Activated CD4-positive, alpha-beta T cell treated with anti-CD3 and anti-CD28 coated beads, Interleukin-2, amount 10 ng/mL, durations not matched to agents 24 days and 14 days (primary cell): ENCODE measurements around the gene NCOA1. TPM values are rescaled to one million over a fixed set of nuclear protein-coding genes. Genes with fewer than 3 reads are reported as not detected.

Experiments
- DNase-seq: peaks from one replicate; pipeline ENCODE4 v3.0.0; 2022
- H3K27ac Mint-ChIP-seq: one replicate; pipeline ENCODE4 v1.8.0; 2022; ENCODE audit warnings: mild to moderate bottlenecking, mixed read lengths
- H3K27me3 Mint-ChIP-seq: one replicate; pipeline ENCODE4 v1.8.0; 2022; ENCODE audit warnings: mixed read lengths
- H3K36me3 Mint-ChIP-seq: one replicate; pipeline ENCODE4 v1.8.0; 2022; ENCODE audit warnings: low read depth, mild to moderate bottlenecking, mixed read lengths
- H3K4me1 Mint-ChIP-seq: one replicate; pipeline ENCODE4 v1.8.0; 2021; ENCODE audit warnings: mixed read lengths
- H3K4me3 Mint-ChIP-seq: one replicate; pipeline ENCODE4 v1.8.0; 2022; ENCODE audit warnings: mild to moderate bottlenecking, moderate library complexity, mixed read lengths
- H3K9me3 Mint-ChIP-seq: one replicate; pipeline ENCODE4 v1.8.0; 2021; ENCODE audit warnings: mixed read lengths
- intact Hi-C: fragments of 100-400 bp; cut with micrococcal nuclease; formaldehyde crosslinking; loops from one replicate; pipeline ENCODE4 v1.15.1; 2023
- total RNA-seq: library from RNA; stranded (reverse); gene quantifications from 2 replicates; pipeline ENCODE4 v1.2.3, GENCODE V29; 2022

Gene NCOA1
- total RNA-seq, 1 donor from 2014 or later = 25.9 TPM

- H3K36me3 Mint-ChIP-seq = peaks cover 2% of the 10 kb centered on the region
- H3K27ac Mint-ChIP-seq = no peak overlapping the region
- H3K27me3 Mint-ChIP-seq = no peaks in the 10 kb centered on the region
- H3K4me3 Mint-ChIP-seq = no peak overlapping the region
- no peaks in the 10 kb centered on the region for H3K9me3 Mint-ChIP-seq
- intact Hi-C loops = no loop called here
- H3K4me1 Mint-ChIP-seq = peaks cover 13% of the 10 kb centered on the region
- DNase-seq = no peak
Observed at GRCh38 chr2:24486636-24487205, 4.3 kb upstream of the NCOA1 start.

GRCh38 chr2:24489465-24490180 lies 1.4 kb upstream of the NCOA1 start:
- H3K9me3 Mint-ChIP-seq = no peaks in the 10 kb centered on the region
- H3K36me3 Mint-ChIP-seq = peaks cover 4% of the 10 kb centered on the region
- peak overlapping the region; percentile 96 for H3K4me3 Mint-ChIP-seq
- peak overlapping the region; percentile 92 for H3K27ac Mint-ChIP-seq
- intact Hi-C loops = loop anchor here (2.0 kb wide), 3 partner anchors 87 to 337 kb away; partner anchors contain the start of genes CENPO and PTRHD1
- H3K4me1 Mint-ChIP-seq = peaks cover 38% of the 10 kb centered on the region
- H3K27me3 Mint-ChIP-seq = peaks cover 2% of the 10 kb centered on the region
- DNase-seq = no peak

GRCh38 chr2:24490181-24490689 lies 819 bp upstream of the NCOA1 start:
- Mint-ChIP-seq H3K36me3 (peaks cover 4% of the 10 kb centered on the region), H3K4me3 (peak overlapping the region; percentile 96), H3K27ac (peak overlapping the region; percentile 92), H3K4me1 (peaks cover 39% of the 10 kb centered on the region), H3K27me3 (peaks cover 2% of the 10 kb centered on the region), H3K9me3 (no peaks in the 10 kb centered on the region)
- intact Hi-C loops = loop anchor here (2.0 kb wide), 3 partner anchors 87 to 337 kb away; partner anchors contain the start of genes CENPO and PTRHD1
- peak; percentile 68 for DNase-seq

- Mint-ChIP-seq H3K36me3 (peaks cover 4% of the 10 kb centered on the region), H3K27ac (peak overlapping the region; percentile 66), H3K27me3 (peaks cover 2% of the 10 kb centered on the region), H3K9me3 (no peaks in the 10 kb centered on the region), H3K4me1 (peaks cover 42% of the 10 kb centered on the region), H3K4me3 (peak overlapping the region; percentile 78)
- intact Hi-C loops = loop anchor here (1.0 to 2.0 kb wide), 4 partner anchors 30 to 335 kb away; partner anchors contain the start of genes CENPO and PTRHD1
- DNase-seq = peak; percentile 89
Observed at GRCh38 chr2:24491542-24492420, 727 bp downstream of the NCOA1 start.

GRCh38 chr2:24492421-24493279 lies 1.6 kb downstream of the NCOA1 start:
- DNase-seq = peak; percentile 64
- Mint-ChIP-seq H3K4me1 (peaks cover 43% of the 10 kb centered on the region), H3K9me3 (no peaks in the 10 kb centered on the region), H3K27me3 (peaks cover 2% of the 10 kb centered on the region), H3K27ac (peak overlapping the region; percentile 66), H3K4me3 (peak overlapping the region; percentile 76), H3K36me3 (peaks cover 4% of the 10 kb centered on the region)
- intact Hi-C loops = no loop called here

- Mint-ChIP-seq H3K4me1 (peaks cover 47% of the 10 kb centered on the region), H3K36me3 (peaks cover 4% of the 10 kb centered on the region), H3K27me3 (peaks cover 2% of the 10 kb centered on the region), H3K27ac (no peak overlapping the region), H3K4me3 (peak overlapping the region; percentile 40), H3K9me3 (no peaks in the 10 kb centered on the region)
- intact Hi-C loops = no loop called here
- no peak for DNase-seq
Observed at GRCh38 chr2:24493713-24494112, 2.7 kb downstream of the NCOA1 start.

- Mint-ChIP-seq H3K4me1 (peaks cover 47% of the 10 kb centered on the region), H3K36me3 (peaks cover 4% of the 10 kb centered on the region), H3K27ac (no peak overlapping the region), H3K27me3 (peaks cover 2% of the 10 kb centered on the region), H3K9me3 (no peaks in the 10 kb centered on the region), H3K4me3 (no peak overlapping the region)
- intact Hi-C loops = no loop called here
- DNase-seq = no peak
Observed at GRCh38 chr2:24494410-24494809, 3.4 kb downstream of the NCOA1 start.

- DNase-seq = no peak
- H3K4me3 Mint-ChIP-seq = no peak overlapping the region
- peaks cover 37% of the 10 kb centered on the region for H3K4me1 Mint-ChIP-seq
- intact Hi-C loops = no loop called here
- no peaks in the 10 kb centered on the region for H3K9me3 Mint-ChIP-seq
- H3K27me3 Mint-ChIP-seq = peaks cover 2% of the 10 kb centered on the region
- H3K27ac Mint-ChIP-seq = no peak overlapping the region
- peaks cover 4% of the 10 kb centered on the region for H3K36me3 Mint-ChIP-seq
Observed at GRCh38 chr2:24495451-24495850, 4.4 kb downstream of the NCOA1 start.

GRCh38 chr2:24496959-24497358 lies 5.9 kb downstream of the NCOA1 start:
- no peaks in the 10 kb centered on the region for H3K9me3 Mint-ChIP-seq
- no peak for DNase-seq
- H3K4me3 Mint-ChIP-seq = no peak overlapping the region
- H3K4me1 Mint-ChIP-seq = peaks cover 34% of the 10 kb centered on the region
- H3K36me3 Mint-ChIP-seq = peaks cover 2% of the 10 kb centered on the region
- H3K27me3 Mint-ChIP-seq = peaks cover 2% of the 10 kb centered on the region
- intact Hi-C loops = no loop called here
- no peak overlapping the region for H3K27ac Mint-ChIP-seq

GRCh38 chr2:24497685-24498084 lies 6.6 kb downstream of the NCOA1 start:
- Mint-ChIP-seq H3K27me3 (no peaks in the 10 kb centered on the region), H3K27ac (no peak overlapping the region), H3K4me3 (no peak overlapping the region), H3K36me3 (peaks cover 2% of the 10 kb centered on the region), H3K9me3 (no peaks in the 10 kb centered on the region), H3K4me1 (peaks cover 27% of the 10 kb centered on the region)
- intact Hi-C loops = no loop called here
- no peak for DNase-seq

GRCh38 chr2:24498121-24498520 lies 7.1 kb downstream of the NCOA1 start:
- H3K4me1 Mint-ChIP-seq = peaks cover 23% of the 10 kb centered on the region
- no peak overlapping the region for H3K27ac Mint-ChIP-seq
- DNase-seq = no peak
- intact Hi-C loops = no loop called here
- H3K36me3 Mint-ChIP-seq = no peaks in the 10 kb centered on the region
- no peaks in the 10 kb centered on the region for H3K27me3 Mint-ChIP-seq
- no peaks in the 10 kb centered on the region for H3K9me3 Mint-ChIP-seq
- H3K4me3 Mint-ChIP-seq = no peak overlapping the region

- H3K36me3 Mint-ChIP-seq = no peaks in the 10 kb centered on the region
- no peak overlapping the region for H3K27ac Mint-ChIP-seq
- DNase-seq = no peak
- no peak overlapping the region for H3K4me3 Mint-ChIP-seq
- intact Hi-C loops = no loop called here
- H3K27me3 Mint-ChIP-seq = no peaks in the 10 kb centered on the region
- H3K4me1 Mint-ChIP-seq = peaks cover 6% of the 10 kb centered on the region
- H3K9me3 Mint-ChIP-seq = no peaks in the 10 kb centered on the region
Observed at GRCh38 chr2:24501813-24502212, 10.8 kb downstream of the NCOA1 start.
